Measurements from ENCODE around the gene NOL11.
"Not testable (repeated sequence)": the region's sequence is repeated elsewhere in the genome, so short reads cannot be mapped to it uniquely, and the experiment has no call there.

The NOL11 gene

GRCh38 chr17:67708378-67708777 lies 9.4 kb upstream of the NOL11 start:
- no peak for DNase-seq (ENCODE audit: low read depth, low spot score)

DNA sequence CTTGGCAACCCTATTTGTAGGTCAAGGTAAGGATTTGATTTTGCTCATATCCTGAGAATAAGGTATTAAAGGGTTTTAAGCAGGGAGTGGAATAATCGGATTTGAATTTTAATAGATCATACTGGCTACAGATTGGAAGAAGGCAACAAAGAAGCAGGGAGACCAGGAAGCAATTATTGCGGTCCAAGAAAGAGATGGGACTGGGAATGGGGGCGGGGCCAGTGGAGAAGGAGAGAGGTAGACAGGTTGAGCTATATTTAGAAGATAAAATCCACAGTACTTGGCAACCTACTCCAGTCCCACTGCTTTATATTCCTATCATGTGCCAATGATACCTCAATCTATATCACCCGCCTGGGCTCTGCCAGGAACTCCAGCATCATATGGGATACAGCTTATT lies 5.8 kb upstream of the NOL11 start:
- no peak for DNase-seq (ENCODE audit: low read depth, low spot score)

DNA sequence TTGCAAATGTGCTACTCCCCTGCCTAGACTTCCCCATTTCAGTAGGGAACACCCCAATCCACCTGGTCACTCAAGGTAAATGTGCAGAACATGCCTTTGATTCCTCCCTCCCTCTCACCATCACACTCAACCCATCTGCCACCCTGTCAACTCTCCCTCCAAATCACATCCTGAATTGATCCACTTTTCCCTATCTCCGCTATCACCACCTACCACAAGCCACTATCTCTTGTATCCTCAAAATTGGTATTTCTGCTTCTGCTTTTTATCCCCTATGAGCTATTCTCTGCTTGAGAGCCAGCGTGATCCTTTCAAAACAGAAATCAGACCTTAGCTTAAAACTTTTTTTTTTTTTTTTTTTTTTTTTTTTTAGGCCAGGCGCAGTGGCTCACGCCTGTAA lies 5.4 kb upstream of the NOL11 start:
- DNase-seq (ENCODE audit: low read depth, low spot score) = no peak

DNA sequence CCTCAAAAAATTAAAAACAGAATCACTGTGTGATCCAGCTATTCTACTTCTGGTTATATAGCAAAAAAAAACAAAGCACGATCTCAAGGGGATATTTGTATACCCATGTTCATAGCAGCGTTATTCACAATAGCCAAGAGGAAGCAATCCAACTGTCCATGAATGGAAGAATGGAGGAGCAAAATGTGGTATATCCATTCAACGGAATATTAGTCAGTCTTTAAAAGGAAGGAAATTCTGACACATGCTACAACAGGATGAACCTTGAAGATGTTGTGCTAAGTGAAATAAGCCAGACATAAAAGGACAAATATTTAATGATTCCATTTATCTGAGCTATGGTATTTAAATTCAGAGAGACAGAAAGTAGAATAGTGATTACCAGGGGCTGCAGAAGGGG lies 4.6 kb upstream of the NOL11 start:
- DNase-seq (ENCODE audit: low read depth, low spot score) = no peak

DNA sequence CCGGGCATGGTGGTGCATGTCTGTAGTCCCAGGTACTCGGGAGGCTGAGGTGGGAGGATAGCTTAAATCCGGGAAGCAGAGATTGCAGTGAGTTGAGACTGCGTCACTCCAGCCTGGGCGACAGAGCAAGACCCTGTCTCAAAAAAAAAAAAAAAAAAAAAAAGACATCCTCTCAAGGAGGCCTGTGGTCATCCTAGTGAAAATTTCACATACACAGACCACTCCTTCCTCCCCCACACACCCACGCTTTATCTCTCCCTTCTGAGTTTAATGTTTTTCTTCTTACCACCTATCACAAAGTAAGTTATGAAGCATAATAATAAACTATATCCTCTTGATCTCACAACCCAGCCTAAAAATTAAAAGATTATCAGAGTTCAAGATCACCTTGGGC lies 1.3 kb upstream of the NOL11 start:
- no peak for DNase-seq (ENCODE audit: low read depth, low spot score)

DNA sequence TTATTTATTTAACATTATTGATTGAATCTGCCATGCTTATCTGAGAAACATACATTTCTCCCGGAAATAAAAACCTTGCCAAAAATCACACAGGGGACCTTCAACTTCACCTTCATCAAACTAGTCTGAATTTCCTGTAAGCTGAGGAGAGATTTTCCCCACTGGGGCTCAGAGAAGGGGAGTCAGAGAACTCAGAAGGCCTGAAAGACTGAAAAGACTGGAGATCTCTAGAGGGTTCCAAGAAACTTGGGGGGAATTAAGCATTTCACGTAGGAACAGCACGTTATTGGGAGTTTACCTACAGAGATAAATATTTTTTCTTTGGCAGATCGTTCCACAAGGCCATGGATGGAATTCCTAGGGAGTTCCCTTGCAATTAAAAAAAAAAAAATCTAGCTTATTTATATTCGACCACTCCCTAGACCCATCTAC lies 528 bp upstream of the NOL11 start:
- no peak for DNase-seq (ENCODE audit: low read depth, low spot score)

GRCh38 chr17:67718325-67718941 lies 697 bp downstream of the NOL11 start:
- no peak for DNase-seq (ENCODE audit: low read depth, low spot score)

GRCh38 chr17:67725373-67725791 lies 7.6 kb downstream of the NOL11 start:
- DNase-seq (ENCODE audit: low read depth, low spot score) = no peak

DNA sequence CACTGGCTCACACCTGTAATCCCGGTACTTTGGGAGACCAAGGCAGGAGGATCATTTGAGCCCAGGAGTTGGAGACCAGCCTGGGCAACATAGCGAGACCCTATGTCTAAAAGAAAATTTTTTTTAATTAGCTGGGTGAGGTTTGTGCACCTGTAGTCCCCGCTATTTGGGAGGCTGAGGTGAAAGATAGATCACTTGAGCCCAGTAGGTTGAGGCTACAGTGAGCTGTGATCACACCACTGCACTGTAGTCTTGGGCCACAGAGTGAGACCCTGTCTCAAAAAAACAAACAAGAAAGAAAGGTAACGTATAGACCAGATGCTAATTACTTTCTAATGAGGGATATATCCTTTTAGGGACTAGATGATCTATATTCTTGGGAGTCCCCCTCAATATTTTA lies 8.1 kb downstream of the NOL11 start:
- no peak for DNase-seq (ENCODE audit: low read depth, low spot score)

DNA sequence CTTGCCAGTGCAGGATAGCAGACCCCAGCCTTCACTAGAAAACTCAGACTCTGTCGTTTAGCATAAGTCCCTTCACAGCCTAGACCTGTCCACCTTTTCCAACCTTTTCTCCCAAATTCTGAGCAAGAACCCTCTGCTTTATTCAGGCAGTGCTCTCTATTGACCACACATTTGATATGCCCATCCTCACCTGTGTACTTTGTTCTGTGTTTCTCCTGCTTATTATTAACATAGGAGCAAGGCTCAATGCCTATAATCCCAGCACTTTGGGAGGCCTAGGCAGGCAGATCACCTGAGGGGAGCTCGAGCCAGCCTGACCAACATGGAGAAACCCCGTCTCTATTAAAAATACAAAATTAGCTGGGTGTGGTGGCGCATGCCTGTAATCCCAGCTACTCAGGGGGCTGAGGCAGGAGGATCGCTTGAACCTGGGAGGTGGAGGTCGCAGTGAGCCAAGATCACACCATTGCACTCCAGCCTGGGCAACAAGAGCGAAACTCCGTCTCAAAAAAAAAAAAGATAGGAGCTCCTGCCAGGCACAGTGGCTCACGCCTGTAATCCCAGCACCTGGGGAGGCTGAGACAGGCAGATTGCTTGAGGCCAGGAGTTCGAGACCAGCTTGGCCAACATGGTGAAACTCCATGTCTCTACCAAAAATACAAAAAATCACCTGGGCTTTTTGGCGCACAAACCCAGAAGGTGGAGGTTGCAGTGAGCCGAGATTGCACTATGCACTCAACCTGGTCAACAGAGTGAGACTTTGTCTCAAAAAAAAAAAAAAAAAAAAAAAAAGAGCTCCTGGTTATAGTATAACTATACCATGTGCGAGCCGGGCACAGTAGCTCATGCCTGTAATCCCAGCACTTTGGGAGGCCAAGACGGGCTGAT lies 9.7 kb downstream of the NOL11 start:
- not testable (repeated sequence) for DNase-seq (ENCODE audit: low read depth, low spot score)

GRCh38 chr17:67729903-67730302 lies 12.2 kb downstream of the NOL11 start:
- no peak for DNase-seq (ENCODE audit: low read depth, low spot score)

DNA sequence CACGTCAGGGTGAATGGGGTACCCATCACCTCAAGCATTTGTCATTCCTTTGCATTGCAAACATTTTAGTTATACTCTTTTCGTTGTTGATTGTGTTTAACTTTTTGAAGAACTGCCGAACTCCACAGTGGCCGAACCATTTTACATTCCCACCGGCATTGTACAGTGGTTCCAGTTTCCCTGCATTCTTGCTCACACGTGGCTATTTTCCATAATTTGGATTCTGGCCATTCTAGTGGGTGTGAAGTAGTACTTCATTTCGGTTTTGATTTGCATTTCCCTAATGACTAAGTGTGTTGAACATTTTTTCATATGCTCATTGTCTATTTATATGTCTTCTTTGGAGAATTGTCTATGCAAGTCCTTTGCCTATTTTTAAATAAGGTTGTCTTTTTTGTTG lies 13.0 kb downstream of the NOL11 start:
- no peak for DNase-seq (ENCODE audit: low read depth, low spot score)

DNA sequence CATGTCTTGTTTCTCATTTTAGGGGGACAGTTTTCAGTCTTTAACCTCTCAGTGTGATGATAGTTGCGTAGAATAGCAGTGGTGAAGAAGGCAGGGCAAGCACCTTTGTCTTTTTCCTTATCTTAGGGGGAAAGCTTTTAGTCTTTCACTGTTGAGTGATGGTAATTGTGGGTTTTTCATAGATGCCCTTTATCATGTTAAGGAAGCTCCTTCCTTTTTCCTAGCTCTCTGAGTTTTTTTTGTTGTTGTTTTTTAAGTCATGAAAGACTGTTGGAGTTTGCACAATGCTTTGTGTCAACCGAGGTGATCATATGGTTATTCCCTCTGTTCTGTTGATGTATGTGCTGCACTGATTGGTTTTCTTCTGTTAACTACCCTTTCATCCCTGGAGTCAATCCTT lies 15.7 kb downstream of the NOL11 start:
- DNase-seq (ENCODE audit: low read depth, low spot score) = no peak

DNA sequence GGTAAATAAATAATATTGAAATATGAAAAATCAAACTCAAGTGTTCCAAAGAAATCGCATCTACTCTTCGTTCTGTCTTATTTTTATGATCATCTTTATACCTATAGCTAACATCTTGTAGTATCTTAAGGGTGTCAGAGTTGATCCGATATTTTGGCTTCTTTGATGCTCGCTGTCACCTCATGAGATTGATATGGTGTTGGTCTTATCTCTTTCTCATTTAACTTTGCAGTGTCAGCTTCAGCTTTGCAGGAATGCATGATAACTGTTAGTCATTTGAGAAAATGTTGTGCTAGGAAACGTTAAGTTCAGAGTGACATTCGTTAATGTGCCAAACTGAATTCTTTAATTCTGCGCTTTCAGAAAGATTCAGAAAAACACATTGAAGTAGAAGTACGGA lies 19.4 kb downstream of the NOL11 start:
- no peak for DNase-seq (ENCODE audit: low read depth, low spot score)

DNA sequence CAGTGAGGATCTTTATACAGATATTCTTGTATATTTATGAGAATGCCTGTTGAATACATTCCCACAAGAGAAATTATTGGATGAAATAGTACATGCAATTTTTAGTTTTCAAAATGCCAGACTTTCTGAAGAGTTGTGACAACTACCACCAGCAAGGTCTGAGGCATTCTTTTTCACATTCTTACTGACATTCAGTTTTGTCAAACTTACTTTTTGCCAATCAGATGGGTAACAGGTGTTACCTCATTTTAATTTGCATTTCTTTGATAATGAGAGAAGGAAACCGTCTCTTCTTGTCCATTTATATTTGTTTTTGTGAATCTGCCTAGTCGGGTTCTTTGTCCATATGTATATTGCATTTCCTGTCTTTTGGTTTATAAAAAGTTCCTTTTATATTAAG lies 24.3 kb downstream of the NOL11 start:
- no peak for DNase-seq (ENCODE audit: low read depth, low spot score)

GRCh38 chr17:67746704-67747571 lies 29.2 kb downstream of the NOL11 start:
- DNase-seq (ENCODE audit: low read depth, low spot score) = no peak

DNA sequence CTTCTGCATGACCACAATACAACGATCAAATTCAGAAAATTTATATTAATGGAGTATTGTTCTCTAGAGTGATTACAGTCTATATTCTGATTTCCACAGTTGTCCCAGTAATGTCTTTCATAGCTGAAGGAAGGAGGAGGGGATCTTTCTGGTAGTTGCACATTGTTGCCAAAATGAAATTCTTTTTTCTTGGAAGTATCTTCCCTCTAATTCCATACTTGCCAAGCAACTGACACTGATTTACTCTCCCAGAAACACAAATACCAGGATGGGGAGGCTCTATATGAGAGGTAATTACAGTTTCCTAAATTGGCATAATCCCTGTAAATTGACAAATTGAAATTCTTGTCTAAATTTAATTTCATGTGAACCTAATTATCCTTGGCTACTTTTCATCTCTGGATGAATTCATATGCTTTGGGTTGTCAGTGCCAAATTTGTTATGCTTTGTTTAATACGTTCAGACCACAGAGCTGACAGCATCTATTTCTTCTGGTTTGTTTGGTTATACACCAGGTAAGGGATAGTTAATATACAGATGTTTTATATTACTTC lies 30.0 kb downstream of the NOL11 start:
- no peak for DNase-seq (ENCODE audit: low read depth, low spot score)

- no peak for DNase-seq (ENCODE audit: low read depth, low spot score)
Measured at GRCh38 chr17:67750067-67750466, 32.3 kb downstream of the NOL11 start.

- no peak for DNase-seq (ENCODE audit: low read depth, low spot score)
Measured at GRCh38 chr17:67751101-67752074, 33.7 kb downstream of the NOL11 start.

DNA sequence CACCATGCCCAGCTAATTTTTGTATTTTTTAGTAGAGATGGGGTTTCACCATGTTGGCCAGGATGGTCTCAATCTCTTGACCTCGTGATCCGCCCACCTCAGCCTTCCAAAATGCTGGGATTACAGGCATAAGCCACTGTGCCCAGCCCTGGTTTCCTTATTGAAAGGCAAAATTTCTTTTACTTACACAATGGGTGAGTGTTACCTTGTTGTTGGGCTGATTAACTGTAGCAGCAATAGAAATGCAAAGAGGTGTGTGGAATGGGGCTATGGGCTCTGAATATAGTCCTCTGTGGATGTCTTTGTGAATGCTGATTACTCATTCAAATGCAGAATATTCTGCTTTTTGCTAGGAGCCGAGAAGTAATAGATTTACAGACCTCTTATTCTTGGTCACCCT lies 34.4 kb downstream of the NOL11 start:
- not testable (repeated sequence) for DNase-seq (ENCODE audit: low read depth, low spot score)

GRCh38 chr17:67753026-67753425 lies 35.3 kb downstream of the NOL11 start:
- DNase-seq (ENCODE audit: low read depth, low spot score) = no peak
